H1 (cell line): ENCODE measurements around the gene ISG15. TPM values are rescaled to one million over a fixed set of nuclear protein-coding genes. Genes with fewer than 3 reads are reported as not detected.

Experiments
- CTCF ChIA-PET: fragments of 300-600 bp; sonication (Branson Sonifier 250); formaldehyde crosslinking; loops from one replicate; lab custom pipeline; 2021; ENCODE audit not compliant: partially characterized antibody; lab: Charles Lee
- POLR2A ChIA-PET: fragments of 300-600 bp; sonication (Branson Sonifier 250); formaldehyde crosslinking; loops from one replicate; lab custom pipeline; 2021; ENCODE audit warnings: inconsistent platforms; ENCODE audit not compliant: partially characterized antibody; lab: Charles Lee
- DNase-seq, 2 experiments: peaks; one replicate each; pipeline versions ENCODE4 v3.0.0 to v3.0.0-alpha.2; 2010 to 2022; ENCODE audit warnings: low spot score in 2 of 2, low read depth in 1 of 2, mixed read lengths in 1 of 2
- FAIRE-seq: peaks from 2 replicates; lab custom pipeline; 2011; peaks lifted over from hg19 to GRCh38; lab: Jason Lieb, UNC
- H2AFZ ChIP-seq: 2 replicates; pipeline ENCODE4 v1.8.1; 2012; ENCODE audit warnings: low read length, inconsistent platforms
- H2AK5ac ChIP-seq: 2 replicates; pipeline ENCODE4 v1.6.1; 2013; ENCODE audit warnings: low read depth, low read length
- H2BK120ac ChIP-seq: replicated peaks from 2 replicates; pipeline ENCODE3; 2013; ENCODE audit warnings: low read depth, low read length, inconsistent platforms
- H2BK12ac ChIP-seq: 2 replicates; pipeline ENCODE4 v1.6.1; 2013; ENCODE audit warnings: low read depth, low read length
- H2BK15ac ChIP-seq: 2 replicates; pipeline ENCODE4 v1.6.1; 2013; ENCODE audit warnings: low read length
- H2BK20ac ChIP-seq: 2 replicates; pipeline ENCODE4 v1.6.1; 2013; ENCODE audit warnings: low read length
- H2BK5ac ChIP-seq: 2 replicates; pipeline ENCODE4 v1.6.1; 2013; ENCODE audit warnings: low read depth, low read length
- H3K14ac ChIP-seq: 2 replicates; pipeline ENCODE4 v1.6.1; 2013; ENCODE audit warnings: inconsistent platforms; ENCODE audit not compliant: insufficient read length
- H3K18ac ChIP-seq: 2 replicates; pipeline ENCODE4 v1.6.1; 2013; ENCODE audit warnings: low read length; ENCODE audit errors: extremely low read depth
- H3K23ac ChIP-seq: 2 replicates; pipeline ENCODE4 v1.6.1; 2013; ENCODE audit warnings: inconsistent platforms; ENCODE audit not compliant: insufficient read length
- H3K23me2 ChIP-seq: 2 replicates; pipeline ENCODE4 v1.6.1; 2013; ENCODE audit warnings: low read depth, low read length
- H3K27ac ChIP-seq: 2 replicates; pipeline ENCODE4 v1.6.1; 2011; ENCODE audit warnings: low read depth, low read length, inconsistent platforms
- H3K27me3 ChIP-seq, 4 experiments: replicated peaks in 1 of 4; 1 replicate in 1 of 4; 2 replicates in 3 of 4; pipeline versions ENCODE4 v1.6.1 to v1.8.1; 2011 to 2013; ENCODE audit warnings: low read length in 3 of 4, mild to moderate bottlenecking in 3 of 4, inconsistent platforms in 2 of 4, mixed read lengths in 2 of 4, moderate library complexity in 1 of 4; ENCODE audit not compliant: control insufficient read depth in 3 of 4, insufficient read depth in 3 of 4; ENCODE audit errors: extremely low read depth in 1 of 4
- H3K36me3 ChIP-seq, 4 experiments: 2 replicates each; pipeline versions ENCODE4 v1.6.1 to v1.8.1; 2011 to 2013; ENCODE audit warnings: mild to moderate bottlenecking in 4 of 4, low read length in 3 of 4, moderate library complexity in 2 of 4, control low read depth in 1 of 4, inconsistent platforms in 1 of 4; ENCODE audit not compliant: insufficient read depth in 4 of 4, control insufficient read depth in 2 of 4
- H3K4ac ChIP-seq: replicated peaks from 2 replicates; pipeline ENCODE3; 2013; ENCODE audit warnings: low read length, low read depth, mixed read lengths, inconsistent platforms; ENCODE audit not compliant: insufficient read length
- H3K4me1 ChIP-seq, 4 experiments: replicated peaks in 1 of 4; 1 replicate in 1 of 4; 2 replicates in 3 of 4; pipeline versions ENCODE4 v1.6.1 to v1.8.1; 2011 to 2013; ENCODE audit warnings: low read length in 3 of 4, inconsistent platforms in 2 of 4, mixed read lengths in 1 of 4; ENCODE audit not compliant: insufficient read depth in 4 of 4, control insufficient read depth in 3 of 4
- H3K4me2 ChIP-seq, 2 experiments: 2 replicates each; pipeline versions ENCODE4 v1.6.1 to v1.8.1; 2011 to 2013; ENCODE audit warnings: low read depth in 2 of 2, low read length in 2 of 2, control low read depth in 1 of 2, inconsistent platforms in 1 of 2, mild to moderate bottlenecking in 1 of 2; ENCODE audit not compliant: insufficient read depth in 1 of 2
- H3K4me3 ChIP-seq, 4 experiments: fragments of 200-600, 300-600 bp in 1 of 4; sonication (generic), shearing (Covaris generic), sonication (Bioruptor Twin) in 1 of 4; 2 replicates each; pipeline versions ENCODE4 v1.5.1 to v1.8.1; 2011 to 2016; ENCODE audit warnings: low read length in 4 of 4, low read depth in 3 of 4, control low read depth in 2 of 4, inconsistent platforms in 2 of 4, mild to moderate bottlenecking in 2 of 4, mixed read lengths in 1 of 4, moderate library complexity in 1 of 4; ENCODE audit not compliant: insufficient read depth in 2 of 4; ENCODE audit errors: extremely low read depth in 1 of 4
- H3K56ac ChIP-seq: replicated peaks from 2 replicates; pipeline ENCODE3; 2013; ENCODE audit warnings: low read depth, mild to moderate bottlenecking, mixed read lengths, low read length, inconsistent platforms; ENCODE audit not compliant: insufficient read length
- H3K79me1 ChIP-seq: 2 replicates; pipeline ENCODE4 v1.6.1; 2013; ENCODE audit warnings: low read depth, low read length, control low read depth
- H3K79me2 ChIP-seq, 2 experiments: 2 replicates each; pipeline versions ENCODE4 v1.6.1 to v1.8.1; 2012 to 2013; ENCODE audit warnings: low read length in 2 of 2, mild to moderate bottlenecking in 2 of 2, inconsistent platforms in 1 of 2; ENCODE audit not compliant: insufficient read depth in 2 of 2, control insufficient read depth in 1 of 2
- H3K9ac ChIP-seq, 4 experiments: replicated peaks in 1 of 4; 1 replicate in 1 of 4; 2 replicates in 3 of 4; pipeline versions ENCODE4 v1.6.1 to v1.8.1; 2011 to 2013; ENCODE audit warnings: low read depth in 3 of 4, low read length in 3 of 4, control low read depth in 2 of 4, mild to moderate bottlenecking in 2 of 4, moderate library complexity in 2 of 4, inconsistent platforms in 1 of 4; ENCODE audit errors: extremely low read depth in 1 of 4
- H3K9me3 ChIP-seq, 2 experiments: 2 replicates each; pipeline versions ENCODE4 v1.6.1 to v1.8.1; 2012 to 2013; ENCODE audit warnings: mild to moderate bottlenecking in 2 of 2, moderate library complexity in 2 of 2, control low read depth in 1 of 2, inconsistent platforms in 1 of 2, low read depth in 1 of 2, low read length in 1 of 2, mixed read lengths in 1 of 2; ENCODE audit not compliant: insufficient read depth in 2 of 2
- H4K20me1 ChIP-seq, 2 experiments: replicated peaks in 1 of 2; 2 replicates each; pipeline versions ENCODE3 to v1.8.1; 2011 to 2013; ENCODE audit warnings: inconsistent platforms in 2 of 2, low read length in 2 of 2, mild to moderate bottlenecking in 1 of 2; ENCODE audit not compliant: insufficient read depth in 2 of 2, control insufficient read depth in 1 of 2
- H4K5ac ChIP-seq: 2 replicates; pipeline ENCODE4 v1.6.1; 2013; ENCODE audit warnings: low read length, low read depth, mixed read lengths, inconsistent platforms; ENCODE audit not compliant: insufficient read length
- H4K8ac ChIP-seq: 2 replicates; pipeline ENCODE4 v1.8.0; 2013; ENCODE audit warnings: mild to moderate bottlenecking, moderate library complexity, low read length, inconsistent platforms; ENCODE audit not compliant: insufficient read depth; ENCODE audit errors: extremely low read depth
- H4K91ac ChIP-seq: replicated peaks from 2 replicates; pipeline ENCODE3; 2013; ENCODE audit warnings: low read length, mixed read lengths, inconsistent platforms; ENCODE audit not compliant: insufficient read length
- BACH1 ChIP-seq: IDR thresholded peaks from 2 replicates; pipeline ENCODE4 v1.6.1; 2012; ENCODE audit warnings: low read length, improper control_type of control experiment
- BCL11A ChIP-seq, 2 experiments: IDR thresholded peaks; one replicate each; pipeline ENCODE4 v1.6.1; 2011; ENCODE audit warnings: low read depth in 2 of 2, low read length in 2 of 2, mild to moderate bottlenecking in 2 of 2
- CEBPB ChIP-seq: IDR thresholded peaks from 2 replicates; pipeline ENCODE4 v1.6.1; 2012; ENCODE audit warnings: low read depth, low read length
- CTBP2 ChIP-seq: IDR thresholded peaks from 2 replicates; pipeline ENCODE4 v1.7.0; 2011; ENCODE audit warnings: borderline replicate concordance, mild to moderate bottlenecking, moderate library complexity, mixed read lengths, low read length; ENCODE audit not compliant: insufficient read depth, insufficient read length
- EZH2 ChIP-seq: fragments of 200-600 bp; sonication (generic); IDR thresholded peaks from 2 replicates; pipeline ENCODE4 v1.7.1; 2012; ENCODE audit warnings: low read depth, mild to moderate bottlenecking, moderate library complexity, low read length, inconsistent platforms; ENCODE audit not compliant: severe bottlenecking
- POLR2AphosphoS5 ChIP-seq: IDR thresholded peaks from 2 replicates; pipeline ENCODE4 v1.6.1; 2011; ENCODE audit warnings: low read depth, low read length
- RXRA ChIP-seq: IDR thresholded peaks from 2 replicates; pipeline ENCODE4 v1.6.1; 2011; ENCODE audit warnings: low read depth, mild to moderate bottlenecking, low read length, moderate library complexity; ENCODE audit not compliant: insufficient read depth
- SP1 ChIP-seq: IDR thresholded peaks from 2 replicates; pipeline ENCODE4 v1.6.1; 2011; ENCODE audit warnings: low read depth, low read length
- SP4 ChIP-seq: IDR thresholded peaks from 2 replicates; pipeline ENCODE4 v1.6.1; 2012; ENCODE audit warnings: low read length, inconsistent platforms
- TAF7 ChIP-seq: optimal IDR thresholded peaks from 2 replicates; pipeline ENCODE3; 2011; ENCODE audit warnings: low read depth, mild to moderate bottlenecking, inconsistent platforms, low read length, moderate library complexity, borderline replicate concordance
- TEAD4 ChIP-seq: IDR thresholded peaks from 2 replicates; pipeline ENCODE4 v1.6.1; 2012; ENCODE audit warnings: low read depth, low read length, inconsistent platforms, mixed read lengths
- ZNF274 ChIP-seq: IDR thresholded peaks from 2 replicates; pipeline ENCODE4 v1.7.0; 2012; ENCODE audit warnings: low read length, borderline replicate concordance; ENCODE audit errors: extremely low read depth
- WGBS, 2 experiments: shearing (Covaris generic) in 1 of 2; methylation state at CpG; one replicate each; pipeline versions ENCODE4 v1.1.6 to v1.1.7; 2013 to 2015; ENCODE audit warnings: low lambda C conversion rate in 2 of 2, mixed read lengths in 2 of 2, inconsistent platforms in 1 of 2, low coverage in 1 of 2, missing lambda C conversion rate in 1 of 2; ENCODE audit not compliant: insufficient replicate concordance in 2 of 2, insufficient coverage in 1 of 2, insufficient read length in 1 of 2; ENCODE audit errors: extremely low coverage in 1 of 2, missing lambda C conversion rate in 1 of 2; 5-methylcytosine and 5-hydroxymethylcytosine counted together
- polyA plus RNA-seq, 7 experiments: library from polyadenylated mRNA; depleted of rRNA in 3 of 7; stranded (reverse) in 5 of 7; unstranded in 2 of 7; fragments of >200 nt in 5 of 7; fragments of 200-250 nt in 2 of 7; gene quantifications; 1 replicate in 5 of 7; 2 replicates in 1 of 7; 4 replicates in 1 of 7; pipeline versions ENCODE4 v1.2.1 to v1.2.3, GENCODE V29; 2011 to 2013; ENCODE audit warnings: missing spikeins in 2 of 7, mixed read lengths in 2 of 7
- total RNA-seq: library from RNA; stranded (reverse); fragmentation: NEBNext Ultra II Directional; extraction: Animal tissue kit (Norgen Biotek cat#: 25700); gene quantifications from 2 replicates; pipeline ENCODE4 v1.2.1, GENCODE V29; 2021

The ISG15 gene
- total and polyA plus RNA-seq, 2 of the 8 experiments (the other 6 are each of a cell fraction or from before 2014, with no cell fraction given) = 29.3 to 121 TPM

DNA sequence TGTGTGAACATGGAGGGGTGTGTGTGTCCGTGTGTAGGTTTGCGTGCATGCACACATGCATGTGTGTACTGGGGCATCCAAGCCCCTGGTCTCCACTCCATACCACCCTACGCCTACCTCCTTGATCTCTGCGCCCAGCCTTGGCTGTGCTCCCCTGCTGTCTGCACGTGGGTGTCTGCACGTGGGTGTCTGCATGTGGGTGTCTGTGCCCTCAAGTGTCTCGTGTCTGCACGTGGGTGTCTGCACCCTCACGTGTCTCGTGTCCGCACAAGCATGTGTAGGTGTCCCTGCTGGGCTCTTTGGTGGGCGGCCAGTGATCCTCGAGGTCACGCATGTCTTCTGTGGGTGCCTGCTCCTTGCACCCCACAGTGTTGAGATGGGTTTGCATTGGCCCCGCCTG, 39.7 kb downstream of the ISG15 start:
- no peaks in the 10 kb centered on the region for H3K79me2 ChIP-seq
- H2BK12ac ChIP-seq = no peak overlapping the region
- TF ChIP-seq BCL11A (IDR thresholded peaks at IDR 0.05; ENCODE audit: low read depth in 2 of 2, low read length in 2 of 2) = no peak
- TF ChIP-seq CEBPB = no peak
- TF ChIP-seq RXRA = no peak
- TF ChIP-seq POLR2AphosphoS5 = no peak
- no peak for TF ChIP-seq ZNF274
- TF ChIP-seq EZH2 = no peak
- no peak for TF ChIP-seq TAF7
- TF ChIP-seq SP1 = no peak
- no peak for TF ChIP-seq CTBP2
- TF ChIP-seq SP4 = no peak
- no peak for TF ChIP-seq TEAD4
- no peak for TF ChIP-seq BACH1
- H3K4me3 ChIP-seq = no peak overlapping the region
- H2BK20ac ChIP-seq = no peak overlapping the region
- 92% methylated on average over 15 of the region's 15 CpGs; no CpG with 5 or more reads in 1 of the 2 experiments for WGBS, 2 experiments
- H4K20me1 ChIP-seq = peaks cover 0 to 22% of the 10 kb centered on the region in 2 experiments
- H4K8ac ChIP-seq = no peak overlapping the region
- H2BK120ac ChIP-seq = no peak overlapping the region
- POLR2A ChIA-PET = interaction anchor here (6.9 kb wide), 1 partner anchor 14 kb away, joined by 70 read pairs; no protein-coding TSS in a partner anchor
- H3K9me3 ChIP-seq = no peaks in the 10 kb centered on the region
- H3K27ac ChIP-seq = no peak overlapping the region
- H3K79me1 ChIP-seq = peaks cover 5% of the 10 kb centered on the region; the same call in 1 of the 2 replicates
- H2BK5ac ChIP-seq = no peak overlapping the region
- H3K18ac ChIP-seq = no peak overlapping the region
- H4K5ac ChIP-seq = no peak overlapping the region
- no peak overlapping the region for H4K91ac ChIP-seq
- H3K4ac ChIP-seq = no peak overlapping the region
- no peak overlapping the region for H3K56ac ChIP-seq
- DNase-seq = no peak
- no peak overlapping the region for H3K9ac ChIP-seq
- H3K14ac ChIP-seq = no peak overlapping the region
- FAIRE-seq = no peak
- CTCF ChIA-PET = interaction anchor here (0.9 to 7.6 kb wide), 3 partner anchors 9 to 69 kb away, joined by 3 to 37 read pairs (median 4); no protein-coding TSS in a partner anchor
- no peaks in the 10 kb centered on the region; the same call in 1 of the 2 replicates for H3K23me2 ChIP-seq
- peaks cover 2 to 59% (median 27%) of the 10 kb centered on the region in 4 experiments; a peak in 6 of 8 replicates for H3K36me3 ChIP-seq
- H3K4me2 ChIP-seq = no peak overlapping the region
- no peak overlapping the region for H2BK15ac ChIP-seq
- no peak overlapping the region for H2AK5ac ChIP-seq
- no peak overlapping the region for H3K23ac ChIP-seq
- H2AFZ ChIP-seq = no peak overlapping the region
- H3K4me1 ChIP-seq = no peaks in the 10 kb centered on the region
- H3K27me3 ChIP-seq = peaks cover 0 to 4% (median 2%) of the 10 kb centered on the region in 4 experiments; a peak in 4 of 7 replicates
